ENCODE measurements around the gene METTL26.

DNA sequence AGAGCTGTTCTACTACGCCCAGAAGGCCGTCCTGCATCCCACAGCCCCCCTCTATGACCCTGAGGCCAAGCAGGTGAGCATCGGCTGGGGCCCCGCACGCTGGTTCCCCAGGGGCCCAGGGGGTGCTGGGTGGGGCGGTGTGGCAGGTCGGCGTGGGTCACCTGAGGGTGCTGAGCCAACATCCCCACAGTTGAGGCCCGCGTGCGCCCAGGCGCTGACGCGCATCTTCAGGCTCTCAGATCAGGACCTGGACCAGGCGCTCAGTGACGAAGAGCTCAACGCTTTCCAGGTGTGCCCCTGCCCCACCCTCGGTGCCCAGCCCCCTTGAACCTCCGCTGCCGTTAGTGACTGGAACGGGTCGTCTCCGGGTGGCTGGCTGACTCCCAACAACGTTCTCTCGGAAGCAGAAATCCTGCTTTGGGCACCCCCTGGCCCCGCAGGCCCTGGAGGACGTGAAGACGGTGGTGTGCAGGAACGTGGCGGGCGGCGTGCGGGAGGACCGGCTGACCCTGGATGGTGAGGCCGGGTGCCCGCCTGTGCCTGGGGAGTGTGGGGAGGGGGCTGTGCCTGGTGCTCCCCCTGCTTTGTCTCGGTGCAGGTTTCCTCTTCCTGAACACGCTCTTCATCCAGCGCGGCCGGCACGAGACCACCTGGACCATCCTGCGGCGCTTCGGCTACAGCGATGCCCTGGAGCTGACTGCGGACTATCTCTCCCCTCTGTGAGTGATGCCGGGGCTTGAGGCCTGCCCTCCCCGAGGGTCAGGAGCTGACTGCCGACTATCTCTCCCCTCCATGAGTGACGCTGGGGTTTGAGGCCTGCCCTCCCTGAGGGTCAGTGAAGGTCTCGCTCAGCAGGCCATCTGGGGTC lies 34.6 kb upstream of the METTL26 start:
- TF ChIP-seq POLR2AphosphoS5 (IDR thresholded peaks at IDR 0.05; ENCODE audit: low read depth) (no peak), CTCF (IDR thresholded peaks at IDR 0.05; ENCODE audit: insufficient read depth, low read length) (no peak), REST (IDR thresholded peaks at IDR 0.05; ENCODE audit: insufficient replicate concordance, low read depth) (no peak)
